ENCODE results near the gene TMEM171.

Gene TMEM171

DNA sequence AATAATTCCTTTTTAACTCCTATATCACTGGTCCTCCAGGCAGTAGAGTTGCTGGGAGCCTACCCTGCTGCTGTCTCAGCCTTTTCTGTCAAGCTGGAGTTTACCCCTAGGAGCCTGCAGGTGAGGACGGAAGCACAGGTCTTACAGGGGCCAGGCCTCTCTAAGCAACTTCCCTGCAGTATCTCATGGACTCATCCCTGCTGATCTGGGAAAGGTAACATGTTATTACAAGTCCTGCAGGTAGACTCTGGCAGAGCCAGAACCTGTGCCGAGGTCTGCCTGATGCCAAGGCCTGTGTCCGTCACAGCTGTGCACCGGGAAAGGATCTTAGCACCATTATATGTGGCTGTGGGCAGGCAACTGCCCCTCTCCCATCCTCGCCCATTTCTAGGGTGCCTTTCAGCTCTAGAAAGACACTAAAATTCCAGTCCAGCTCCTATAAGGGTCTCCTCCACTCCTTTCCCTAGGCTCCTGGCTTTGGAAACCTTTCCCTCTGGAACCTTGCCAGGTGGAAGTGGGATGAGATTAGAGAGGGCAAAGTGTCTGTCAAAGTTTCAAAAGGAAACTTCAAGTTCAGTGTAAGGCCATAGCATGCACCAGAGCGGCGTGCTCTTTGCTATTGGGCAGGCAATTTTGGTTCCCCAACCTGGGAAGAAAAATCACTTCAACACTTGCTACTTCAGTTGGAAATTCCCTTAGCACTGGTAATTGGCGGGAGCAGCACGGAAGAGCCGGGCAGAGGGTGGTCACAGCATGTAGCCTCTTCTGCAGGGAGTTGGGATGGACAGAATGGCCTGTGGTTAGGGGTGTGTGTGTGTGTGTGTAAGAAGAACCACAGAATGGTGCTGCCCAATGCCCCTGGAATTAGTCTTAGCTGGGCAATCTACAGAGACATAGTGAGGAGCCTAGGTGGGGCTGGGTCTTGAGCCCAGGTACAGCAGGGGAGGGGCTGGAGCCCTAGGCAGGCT is 17.5 kb downstream of the TMEM171 start:
- Histone ChIP-seq H3K27ac (ENCODE audit: poor library complexity, severe bottlenecking) (no peak overlapping the region), H3K36me3 (ENCODE audit: low read depth) (no peaks in the 10 kb centered on the region), H3K9me3 (ENCODE audit: severe bottlenecking) (no peaks in the 10 kb centered on the region), H3K27me3 (ENCODE audit: insufficient read depth, poor library complexity, severe bottlenecking) (no peaks in the 10 kb centered on the region), H3K4me1 (ENCODE audit: insufficient read depth, poor library complexity, severe bottlenecking) (no peaks in the 10 kb centered on the region), H3K4me3 (ENCODE audit: severe bottlenecking) (no peak overlapping the region)
- DNase-seq (ENCODE audit: low spot score) (no peak), ATAC-seq (ENCODE audit: low read depth) (peak; percentile 24; the same call in 2 of the 3 replicates)
- TF ChIP-seq, protein P1, sequence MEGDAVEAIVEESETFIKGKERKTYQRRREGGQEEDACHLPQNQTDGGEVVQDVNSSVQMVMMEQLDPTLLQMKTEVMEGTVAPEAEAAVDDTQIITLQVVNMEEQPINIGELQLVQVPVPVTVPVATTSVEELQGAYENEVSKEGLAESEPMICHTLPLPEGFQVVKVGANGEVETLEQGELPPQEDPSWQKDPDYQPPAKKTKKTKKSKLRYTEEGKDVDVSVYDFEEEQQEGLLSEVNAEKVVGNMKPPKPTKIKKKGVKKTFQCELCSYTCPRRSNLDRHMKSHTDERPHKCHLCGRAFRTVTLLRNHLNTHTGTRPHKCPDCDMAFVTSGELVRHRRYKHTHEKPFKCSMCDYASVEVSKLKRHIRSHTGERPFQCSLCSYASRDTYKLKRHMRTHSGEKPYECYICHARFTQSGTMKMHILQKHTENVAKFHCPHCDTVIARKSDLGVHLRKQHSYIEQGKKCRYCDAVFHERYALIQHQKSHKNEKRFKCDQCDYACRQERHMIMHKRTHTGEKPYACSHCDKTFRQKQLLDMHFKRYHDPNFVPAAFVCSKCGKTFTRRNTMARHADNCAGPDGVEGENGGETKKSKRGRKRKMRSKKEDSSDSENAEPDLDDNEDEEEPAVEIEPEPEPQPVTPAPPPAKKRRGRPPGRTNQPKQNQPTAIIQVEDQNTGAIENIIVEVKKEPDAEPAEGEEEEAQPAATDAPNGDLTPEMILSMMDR (IDR thresholded peaks at IDR 0.05; ENCODE audit: poor library complexity, severe bottlenecking) = no peak

DNA sequence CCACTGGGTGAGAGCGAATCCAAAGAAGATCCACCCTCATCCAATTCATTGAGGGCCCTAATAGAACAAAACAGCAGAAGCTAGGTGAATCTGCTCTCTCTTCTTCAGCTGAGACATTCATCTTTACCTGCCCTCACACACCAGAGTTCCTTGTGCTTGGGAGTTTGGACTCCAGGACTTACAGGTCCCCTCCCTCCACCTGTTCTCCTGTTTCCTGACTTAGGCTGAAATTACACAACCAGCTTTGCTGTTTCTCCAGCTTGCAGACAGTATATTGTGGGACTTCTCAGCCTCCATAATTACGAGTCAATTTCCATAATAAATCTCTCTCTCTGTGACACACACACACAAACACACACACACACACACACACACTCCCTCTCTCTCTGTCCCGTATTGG is 19.1 kb downstream of the TMEM171 start:
- H3K27ac ChIP-seq (ENCODE audit: poor library complexity, severe bottlenecking) = no peak overlapping the region
- TF ChIP-seq, protein P1 (IDR thresholded peaks at IDR 0.05; ENCODE audit: poor library complexity, severe bottlenecking) = no peak
- no peaks in the 10 kb centered on the region for H3K36me3 ChIP-seq (ENCODE audit: low read depth)
- no peaks in the 10 kb centered on the region for H3K4me1 ChIP-seq (ENCODE audit: insufficient read depth, poor library complexity, severe bottlenecking)
- H3K27me3 ChIP-seq (ENCODE audit: insufficient read depth, poor library complexity, severe bottlenecking) = no peaks in the 10 kb centered on the region
- DNase-seq (ENCODE audit: low spot score) (no peak), ATAC-seq (ENCODE audit: low read depth) (no peak)
- H3K4me3 ChIP-seq (ENCODE audit: severe bottlenecking) = no peak overlapping the region
- no peaks in the 10 kb centered on the region for H3K9me3 ChIP-seq (ENCODE audit: severe bottlenecking)

DNA sequence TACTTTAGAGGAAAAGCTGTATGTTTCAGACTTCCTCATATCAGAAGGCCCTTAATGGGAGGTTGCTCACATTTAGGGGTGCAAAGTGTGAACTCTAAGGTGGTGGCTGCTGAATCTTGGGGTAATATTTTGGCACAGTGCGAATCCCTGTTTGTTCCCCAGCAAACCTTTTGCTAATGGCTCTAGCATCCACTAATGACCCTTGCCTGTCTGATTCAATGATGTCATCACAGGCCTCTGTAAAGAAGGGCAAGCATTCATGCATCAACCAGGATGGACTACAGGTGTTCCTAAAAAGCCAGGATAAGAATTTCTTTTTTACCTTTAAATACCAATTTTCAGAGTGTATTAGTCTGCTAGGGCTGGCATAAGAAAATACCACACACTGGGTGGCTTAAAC is 20.4 kb downstream of the TMEM171 start:
- TF ChIP-seq, protein P1 (IDR thresholded peaks at IDR 0.05; ENCODE audit: poor library complexity, severe bottlenecking) = no peak
- no peaks in the 10 kb centered on the region for H3K4me1 ChIP-seq (ENCODE audit: insufficient read depth, poor library complexity, severe bottlenecking)
- H3K4me3 ChIP-seq (ENCODE audit: severe bottlenecking) = no peak overlapping the region
- H3K9me3 ChIP-seq (ENCODE audit: severe bottlenecking) = no peaks in the 10 kb centered on the region
- ATAC-seq (ENCODE audit: low read depth) (no peak), DNase-seq (ENCODE audit: low spot score) (no peak)
- H3K36me3 ChIP-seq (ENCODE audit: low read depth) = no peaks in the 10 kb centered on the region
- no peak overlapping the region for H3K27ac ChIP-seq (ENCODE audit: poor library complexity, severe bottlenecking)
- no peaks in the 10 kb centered on the region for H3K27me3 ChIP-seq (ENCODE audit: insufficient read depth, poor library complexity, severe bottlenecking)

DNA sequence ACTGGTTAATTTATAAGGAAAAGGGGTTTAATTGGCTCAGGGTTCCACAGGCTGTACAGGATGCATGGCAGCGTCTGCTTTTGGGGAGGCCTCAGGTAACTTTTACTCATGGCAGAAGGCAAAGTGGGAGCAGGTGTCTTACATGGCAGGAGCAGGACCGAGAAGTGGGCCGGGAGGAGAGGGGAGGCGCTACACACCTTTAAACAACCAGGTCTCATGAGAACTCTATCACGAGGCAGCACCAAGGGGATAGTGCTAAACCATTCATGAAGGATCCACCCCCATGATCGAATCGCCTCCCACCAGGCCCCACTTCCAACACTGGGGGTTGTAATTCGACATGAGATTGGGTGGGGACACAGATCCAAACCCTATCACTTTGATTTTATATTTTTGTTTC is 21.7 kb downstream of the TMEM171 start:
- ATAC-seq (ENCODE audit: low read depth) (no peak), DNase-seq (ENCODE audit: low spot score) (no peak)
- no peaks in the 10 kb centered on the region for H3K36me3 ChIP-seq (ENCODE audit: low read depth)
- H3K27me3 ChIP-seq (ENCODE audit: insufficient read depth, poor library complexity, severe bottlenecking) = no peaks in the 10 kb centered on the region
- H3K9me3 ChIP-seq (ENCODE audit: severe bottlenecking) = no peaks in the 10 kb centered on the region
- H3K27ac ChIP-seq (ENCODE audit: poor library complexity, severe bottlenecking) = no peak overlapping the region
- H3K4me3 ChIP-seq (ENCODE audit: severe bottlenecking) = no peak overlapping the region
- H3K4me1 ChIP-seq (ENCODE audit: insufficient read depth, poor library complexity, severe bottlenecking) = no peaks in the 10 kb centered on the region
- TF ChIP-seq, protein P1 (IDR thresholded peaks at IDR 0.05; ENCODE audit: poor library complexity, severe bottlenecking) = no peak

DNA sequence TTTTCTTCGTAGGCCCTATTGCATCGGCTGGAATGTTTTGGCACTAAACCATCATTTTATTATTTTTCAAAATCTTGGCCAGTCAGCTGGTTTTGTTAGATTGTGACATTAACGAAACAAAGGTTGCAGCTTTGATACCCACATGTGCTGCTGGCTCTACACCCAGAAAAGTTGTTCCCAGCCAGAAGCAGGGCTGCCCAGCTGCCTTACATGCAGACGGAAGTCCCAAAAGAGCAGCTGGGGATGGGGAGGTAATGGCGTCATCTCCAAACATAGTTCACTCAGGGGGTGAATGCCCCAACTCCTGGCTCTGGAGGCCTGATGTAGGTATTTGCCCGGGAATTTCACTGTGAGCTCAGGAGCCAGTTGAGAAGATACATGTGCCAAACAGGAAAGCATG is 23.3 kb downstream of the TMEM171 start:
- Histone ChIP-seq H3K27me3 (ENCODE audit: insufficient read depth, poor library complexity, severe bottlenecking) (no peaks in the 10 kb centered on the region), H3K27ac (ENCODE audit: poor library complexity, severe bottlenecking) (no peak overlapping the region), H3K4me1 (ENCODE audit: insufficient read depth, poor library complexity, severe bottlenecking) (no peaks in the 10 kb centered on the region), H3K4me3 (ENCODE audit: severe bottlenecking) (no peak overlapping the region), H3K9me3 (ENCODE audit: severe bottlenecking) (no peaks in the 10 kb centered on the region), H3K36me3 (ENCODE audit: low read depth) (no peaks in the 10 kb centered on the region)
- TF ChIP-seq, protein P1 (IDR thresholded peaks at IDR 0.05; ENCODE audit: poor library complexity, severe bottlenecking) = no peak
- ATAC-seq (ENCODE audit: low read depth) (no peak), DNase-seq (ENCODE audit: low spot score) (no peak)

All from RWPE2 (cell line).